Pons (tissue), 1 donor: ENCODE data around the gene AMIGO1.

Experiments used
- DNase-seq: peaks from one replicate; pipeline ENCODE4 v3.0.0-alpha.2; 2016; ENCODE audit warnings: low spot score

Gene AMIGO1

DNA sequence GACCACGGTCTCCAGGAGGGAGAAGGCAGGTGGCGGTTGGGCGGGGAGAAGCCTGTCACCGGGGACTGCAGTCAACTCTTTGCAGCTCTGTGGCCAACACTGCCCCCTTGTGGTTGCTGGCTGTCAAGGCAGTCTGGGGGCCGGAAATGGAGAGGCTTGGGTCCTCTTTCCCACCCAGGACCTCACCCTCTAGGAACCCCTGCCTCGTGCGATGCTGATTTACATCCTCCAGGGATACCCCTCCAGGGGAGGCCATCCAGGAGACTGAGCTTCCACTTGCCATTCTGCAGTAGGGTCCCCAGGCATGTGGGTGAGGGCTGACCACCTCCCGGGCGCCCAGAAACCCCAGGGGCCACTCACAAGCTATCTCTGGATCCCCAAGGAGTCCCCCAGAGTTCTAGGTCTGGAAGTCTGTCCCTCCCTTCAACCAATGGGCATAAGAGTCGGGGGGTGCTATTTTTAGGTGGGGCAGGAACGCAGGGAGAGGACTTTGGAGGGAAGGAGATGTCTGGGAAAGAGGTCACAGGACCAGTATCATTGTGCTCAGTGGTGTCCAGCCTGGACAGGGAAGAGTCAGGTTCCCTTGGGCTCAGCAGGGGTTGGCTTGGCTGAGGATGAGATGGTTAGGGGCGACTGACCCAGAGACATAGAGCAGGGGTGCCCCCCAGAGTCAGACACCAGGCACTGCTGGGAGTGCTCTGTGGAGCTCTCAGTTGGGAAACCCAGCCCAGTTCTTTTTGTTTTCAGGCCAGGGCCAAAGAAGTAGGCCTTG lies 23.0 kb upstream of the AMIGO1 start:
- DNase-seq, result peak; percentile 79

DNA sequence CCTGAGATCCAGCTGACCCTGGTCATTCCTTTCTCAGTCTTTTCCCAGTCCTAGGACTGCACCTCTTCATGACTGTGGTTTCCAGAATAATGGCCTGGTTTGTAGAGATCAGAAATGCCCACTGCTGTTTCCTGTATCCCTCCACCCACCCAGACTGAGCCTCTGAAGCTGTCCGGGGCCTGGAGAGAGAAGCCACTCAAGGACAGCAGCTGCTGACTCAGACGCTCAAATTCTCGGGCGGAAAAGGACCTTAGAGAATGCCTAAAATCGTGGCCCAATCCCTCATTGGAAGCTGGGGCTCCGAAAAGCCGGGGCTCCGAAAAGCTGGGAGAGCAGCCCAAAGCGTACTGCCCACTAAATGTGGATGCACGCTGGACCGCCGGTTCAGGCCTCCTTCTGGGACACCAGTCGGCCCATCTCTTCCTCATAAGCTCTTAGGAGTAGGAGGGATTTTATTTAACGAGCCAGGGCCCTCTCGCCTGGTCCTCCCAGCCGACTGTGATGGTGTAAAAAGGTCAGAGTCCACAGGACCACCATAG lies 22.4 kb upstream of the AMIGO1 start:
- no peak for DNase-seq

DNA sequence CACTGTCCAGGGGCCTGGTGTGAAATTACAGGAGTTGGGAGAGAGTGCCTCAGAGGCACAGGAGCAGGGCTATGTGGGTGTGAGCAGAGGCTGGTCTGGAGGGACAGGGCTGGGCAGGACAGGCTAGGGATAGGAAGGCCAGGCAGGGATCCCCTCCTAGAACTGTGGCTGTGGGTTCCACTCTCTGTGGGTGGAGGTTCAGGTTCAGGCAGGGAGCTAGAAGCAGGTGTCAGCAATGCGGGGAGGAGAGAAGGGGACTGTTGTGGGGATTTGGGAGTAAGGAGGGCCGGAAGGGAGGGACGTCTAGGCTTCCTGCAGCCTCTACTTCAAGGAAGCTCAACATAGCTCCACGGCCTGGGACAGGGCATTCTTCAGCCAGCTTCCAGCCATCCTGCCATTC lies 21.9 kb upstream of the AMIGO1 start:
- DNase-seq, result no peak

DNA sequence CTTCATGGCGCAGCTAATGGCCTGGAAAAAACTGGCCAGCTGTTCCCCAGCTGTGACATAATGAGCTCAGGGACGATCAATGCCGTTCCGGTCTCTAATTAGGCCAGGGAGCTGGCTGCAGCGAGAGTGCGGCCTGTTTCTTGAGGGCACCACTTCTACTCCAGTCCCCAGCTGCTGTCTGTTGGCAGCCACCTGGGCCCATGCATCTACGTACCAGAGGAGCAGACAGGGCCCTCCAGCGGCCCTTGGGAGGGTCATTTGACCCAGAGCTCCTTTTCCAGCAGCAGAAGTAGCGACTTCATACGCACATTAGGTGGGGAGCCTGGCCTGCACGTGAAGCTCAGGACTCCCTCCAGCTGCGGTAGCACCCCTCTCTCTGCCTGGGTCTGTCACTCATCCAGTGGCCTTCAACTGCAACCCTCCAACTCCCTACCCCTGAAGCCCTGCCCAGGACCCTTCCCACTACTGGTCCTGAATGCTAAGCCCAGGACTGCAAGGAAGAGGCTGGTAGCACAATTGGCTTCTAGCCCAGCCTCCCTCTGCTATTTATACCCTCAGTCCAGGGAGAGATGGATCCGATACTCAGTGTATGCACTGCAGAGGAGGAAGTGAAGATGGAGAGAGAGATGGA lies 21.0 kb upstream of the AMIGO1 start:
- peak; percentile 71 for DNase-seq

DNA sequence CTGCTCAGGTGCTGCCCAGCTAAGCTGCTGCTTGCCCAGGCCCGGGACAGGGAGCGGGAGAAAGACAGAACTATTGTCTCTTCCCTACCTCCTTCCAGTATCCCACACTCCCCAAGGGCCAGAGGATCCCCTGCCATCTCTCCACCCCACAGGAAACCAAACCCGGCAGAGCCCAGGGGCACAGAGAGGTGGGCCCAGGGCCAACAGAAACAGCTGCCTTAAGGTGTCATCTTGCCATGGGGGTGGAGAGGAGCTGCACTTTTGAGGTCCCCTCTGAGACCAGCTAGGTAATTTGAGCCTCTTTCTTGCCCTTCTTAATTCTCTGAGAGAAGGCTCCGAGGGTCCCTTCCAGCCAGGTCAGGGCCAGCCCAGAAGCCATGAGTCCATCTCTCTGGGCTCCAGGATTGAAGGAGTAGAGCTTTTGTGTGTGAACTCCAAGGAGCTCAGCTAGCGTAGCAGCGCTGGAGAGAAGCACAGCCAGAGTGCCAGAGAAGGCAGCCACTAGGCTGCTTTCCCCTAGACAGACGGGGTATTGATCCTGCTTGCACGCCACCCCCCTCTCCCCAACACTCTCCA lies 20.4 kb upstream of the AMIGO1 start:
- DNase-seq, result no peak

DNA sequence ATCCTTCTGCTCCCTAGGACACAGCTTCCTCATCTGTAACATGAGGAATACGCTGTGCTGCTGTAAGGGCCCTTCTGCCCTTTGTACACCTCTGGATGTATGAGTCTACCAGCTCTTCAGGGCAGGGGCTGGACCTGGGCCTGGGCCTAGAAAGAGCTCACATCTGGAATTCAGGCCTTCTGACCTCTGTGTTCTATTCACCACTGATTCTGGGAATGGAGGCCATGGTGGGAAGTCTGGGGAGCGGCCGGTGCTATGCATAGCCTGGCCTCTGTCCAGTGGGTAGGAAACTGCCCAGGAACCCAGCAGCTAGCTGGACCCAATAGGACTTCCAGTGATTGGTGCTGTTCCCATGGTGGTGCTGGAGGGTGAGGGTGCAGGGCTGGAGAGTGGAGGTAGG lies 19.2 kb upstream of the AMIGO1 start:
- DNase-seq, result no peak

DNA sequence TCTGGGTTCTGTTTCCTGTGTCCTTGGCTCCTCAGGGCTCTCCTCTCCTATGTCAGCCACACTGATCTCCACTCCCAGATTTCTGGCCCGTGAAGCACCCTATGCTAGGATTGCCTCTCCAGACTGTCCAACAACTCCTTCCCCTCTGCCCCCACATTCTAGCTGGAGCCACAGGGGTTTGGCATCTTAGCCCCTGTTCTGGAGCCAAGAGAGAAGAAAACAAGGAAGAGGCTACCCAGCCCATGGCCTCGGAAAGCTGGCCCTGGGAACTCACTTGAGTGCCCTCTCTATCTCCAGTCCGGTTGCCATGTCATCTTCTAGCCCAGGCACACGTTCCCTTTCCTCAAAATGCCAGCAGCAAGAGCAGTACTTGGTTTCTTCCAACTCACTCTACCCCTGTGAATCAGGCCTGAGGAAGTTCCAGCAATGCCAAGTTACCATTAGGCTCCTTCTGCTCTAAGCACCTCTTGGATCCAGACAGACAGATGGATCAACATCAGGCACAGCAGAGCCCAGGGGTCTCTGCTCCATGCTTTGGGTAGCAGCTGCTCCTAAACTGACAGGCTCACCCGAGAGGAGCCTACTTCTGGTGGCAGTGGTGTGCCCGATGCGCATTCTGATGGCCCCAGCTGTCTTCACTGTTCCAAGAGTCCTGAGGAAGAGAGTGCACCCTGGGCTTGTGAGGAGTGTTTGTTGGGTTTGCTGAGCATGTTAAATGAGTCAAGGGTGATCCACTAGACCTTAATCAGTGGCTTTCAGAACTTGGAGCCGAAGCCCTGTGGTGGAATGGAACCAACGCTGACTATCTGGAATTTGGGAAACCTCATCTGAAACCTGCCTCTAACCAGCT lies 18.5 kb upstream of the AMIGO1 start:
- no peak for DNase-seq

DNA sequence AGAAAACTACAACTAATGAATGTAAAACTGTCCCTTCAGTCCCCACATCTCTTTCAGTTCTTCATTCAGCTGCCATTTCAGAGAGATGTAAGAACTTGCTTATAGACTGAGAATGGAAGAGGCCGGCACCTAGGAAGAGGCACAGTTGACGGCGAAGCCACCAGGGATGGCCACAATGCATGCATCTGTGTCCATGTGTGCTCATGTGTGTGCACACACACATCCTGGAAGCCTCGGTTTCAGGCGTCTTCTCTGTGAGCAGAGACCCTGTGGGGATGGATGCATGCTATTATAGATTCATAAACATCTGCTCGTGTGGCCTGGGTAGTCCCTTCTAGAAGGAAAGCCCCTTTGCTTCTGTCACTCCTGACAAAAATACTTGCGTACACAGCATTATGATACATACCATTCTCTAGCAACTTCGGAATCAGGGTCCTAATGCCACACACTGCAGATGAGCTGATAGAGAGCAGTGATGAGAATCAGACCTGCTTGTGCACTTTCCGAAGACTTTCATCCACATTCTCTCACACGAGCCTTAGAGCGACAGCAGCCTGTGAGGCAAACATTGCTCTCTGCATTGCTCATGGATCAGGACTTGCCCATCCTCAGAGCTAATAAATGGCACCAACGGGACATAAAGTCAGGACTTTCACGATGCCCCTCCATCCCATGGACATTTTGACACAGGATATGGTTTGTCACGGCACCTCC lies 17.7 kb upstream of the AMIGO1 start:
- no peak for DNase-seq

DNA sequence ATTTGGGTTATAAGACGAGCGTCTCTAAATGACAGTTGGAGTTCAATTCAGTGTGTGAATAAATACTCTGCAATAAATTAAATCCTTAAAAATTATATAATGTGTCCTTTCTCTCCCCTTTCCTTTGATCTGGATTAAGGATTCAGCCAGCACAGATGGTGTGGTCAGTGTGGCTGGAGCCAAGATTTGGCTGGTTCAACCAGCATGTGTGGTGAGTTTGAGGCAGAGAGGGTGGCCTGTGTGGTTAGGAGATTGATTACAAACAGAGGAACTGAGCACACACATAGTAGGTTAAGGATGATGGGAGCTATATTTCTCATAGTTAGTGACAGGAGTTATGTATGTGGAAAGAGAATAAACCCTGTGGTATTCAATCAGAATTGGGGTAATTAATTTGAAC lies 14.2 kb upstream of the AMIGO1 start:
- DNase-seq, result no peak

DNA sequence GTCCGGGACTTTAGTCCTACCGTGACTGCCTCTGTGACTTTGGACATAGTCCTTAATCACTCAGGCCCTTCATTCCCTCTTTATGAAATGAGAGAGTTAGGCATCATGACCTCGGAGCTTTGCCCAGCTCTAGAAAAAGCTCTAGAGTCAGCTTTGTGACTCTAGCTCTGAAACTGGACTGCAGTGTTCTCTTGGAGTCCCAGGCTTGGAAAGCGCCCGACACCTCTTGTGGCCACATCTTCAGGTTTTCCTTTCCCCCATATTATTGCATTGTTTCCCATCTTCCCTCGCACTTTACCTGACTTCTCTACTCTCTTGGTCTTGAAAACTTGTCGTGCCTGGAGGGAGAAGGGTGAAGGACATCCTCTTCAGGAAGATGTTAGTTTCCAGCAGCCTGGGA lies 12.5 kb upstream of the AMIGO1 start:
- no peak for DNase-seq

DNA sequence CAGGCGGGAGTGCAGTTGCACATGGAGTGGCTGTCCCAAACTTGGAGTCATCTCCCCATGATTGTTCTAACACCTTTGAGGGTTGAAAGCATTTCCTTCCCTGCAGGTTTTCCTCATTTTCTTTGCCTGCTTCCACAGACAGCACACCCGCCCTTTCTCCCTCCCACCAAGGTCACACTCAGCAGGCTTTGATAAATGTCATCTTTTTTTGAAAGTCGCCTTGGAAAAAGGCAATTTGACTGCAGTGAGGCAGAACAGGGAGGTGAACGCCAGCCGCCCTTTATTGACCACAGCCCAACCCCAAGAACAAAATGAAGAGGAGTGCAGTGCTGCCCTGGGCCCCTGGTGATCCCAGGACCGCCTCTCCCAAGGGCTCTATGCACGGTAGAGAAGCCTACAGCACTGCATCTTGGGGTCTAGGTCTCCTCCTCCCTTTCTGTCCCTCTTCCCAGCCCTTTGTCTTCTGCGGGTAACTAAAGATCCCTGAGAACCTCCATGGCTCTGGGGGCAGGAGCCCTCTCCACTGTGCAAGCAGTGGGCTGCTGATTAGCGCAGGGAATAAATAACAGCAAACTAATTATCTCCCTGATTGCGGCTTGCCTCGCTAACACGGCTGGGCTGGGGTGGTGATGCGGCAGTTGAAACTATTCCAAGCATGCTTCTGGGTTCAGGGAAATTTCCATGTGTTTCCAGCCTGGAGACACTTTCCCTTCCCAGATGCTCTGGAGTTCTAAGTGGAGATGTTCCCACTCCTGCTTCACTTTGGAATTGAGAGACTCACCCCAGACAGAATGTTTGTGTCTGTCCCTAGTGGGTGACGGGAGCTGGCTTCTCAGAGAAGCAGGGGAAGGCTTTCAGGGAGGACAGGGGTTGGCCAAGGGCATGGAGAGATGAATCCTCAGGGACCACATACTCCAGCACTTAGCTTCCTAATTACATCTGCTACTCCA lies 11.8 kb upstream of the AMIGO1 start:
- DNase-seq, result no peak

DNA sequence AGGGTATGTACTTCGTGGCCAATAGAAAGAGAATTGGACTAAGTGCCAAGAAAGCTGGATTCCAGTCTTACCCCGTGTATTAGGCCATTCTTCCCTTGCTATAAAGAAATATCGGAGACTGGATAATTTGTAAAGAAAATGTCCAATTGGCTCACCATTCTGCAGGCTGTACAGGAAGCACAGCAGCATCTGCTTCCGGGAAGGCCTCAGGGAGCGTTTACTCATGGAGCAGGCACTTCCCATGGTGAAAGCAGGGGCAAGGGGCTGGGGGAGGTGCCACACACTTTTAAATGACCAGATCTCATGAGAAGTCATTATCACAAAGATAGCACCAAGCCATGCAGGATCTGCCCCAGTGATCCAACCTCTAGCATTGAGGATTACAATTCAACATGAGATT lies 7.8 kb upstream of the AMIGO1 start:
- no peak for DNase-seq

DNA sequence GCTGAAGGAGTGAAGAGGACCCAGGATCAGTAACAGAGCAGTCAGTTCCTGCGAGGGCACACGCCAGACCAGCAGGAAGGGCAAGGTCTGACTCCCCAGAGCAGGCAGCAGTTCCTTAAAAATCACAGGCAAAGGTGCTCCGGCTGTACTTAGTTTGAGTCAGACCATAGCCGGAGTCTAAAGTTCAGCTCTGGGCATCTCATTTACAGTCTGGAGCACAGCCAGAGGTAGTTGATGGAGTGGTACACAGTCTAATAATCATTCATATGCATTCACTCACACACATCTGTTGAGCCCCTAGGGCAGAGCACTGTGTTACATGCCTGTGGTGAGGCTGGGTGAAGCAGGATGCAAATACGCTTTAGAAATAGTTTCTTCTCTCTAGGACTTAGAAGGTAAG lies 7.3 kb upstream of the AMIGO1 start:
- no peak for DNase-seq

DNA sequence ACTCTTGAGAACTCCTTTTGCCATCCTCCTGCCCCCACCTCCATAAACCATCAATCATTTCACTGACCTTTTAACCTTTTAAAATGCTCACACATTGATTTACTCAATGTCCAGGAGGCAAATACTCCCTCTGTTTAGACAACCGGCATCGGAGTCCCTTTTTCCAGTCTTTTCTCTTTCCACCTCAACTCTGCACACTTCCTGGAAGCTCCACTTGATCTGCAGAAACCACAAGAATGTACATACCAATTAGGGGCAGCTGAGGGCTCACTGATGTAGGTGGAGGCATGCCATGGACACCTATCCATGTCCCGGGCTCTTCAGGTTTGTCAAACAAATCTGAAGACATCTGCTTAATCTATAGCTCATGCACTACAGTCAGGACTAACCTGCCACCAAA lies 5.3 kb upstream of the AMIGO1 start:
- no peak for DNase-seq

DNA sequence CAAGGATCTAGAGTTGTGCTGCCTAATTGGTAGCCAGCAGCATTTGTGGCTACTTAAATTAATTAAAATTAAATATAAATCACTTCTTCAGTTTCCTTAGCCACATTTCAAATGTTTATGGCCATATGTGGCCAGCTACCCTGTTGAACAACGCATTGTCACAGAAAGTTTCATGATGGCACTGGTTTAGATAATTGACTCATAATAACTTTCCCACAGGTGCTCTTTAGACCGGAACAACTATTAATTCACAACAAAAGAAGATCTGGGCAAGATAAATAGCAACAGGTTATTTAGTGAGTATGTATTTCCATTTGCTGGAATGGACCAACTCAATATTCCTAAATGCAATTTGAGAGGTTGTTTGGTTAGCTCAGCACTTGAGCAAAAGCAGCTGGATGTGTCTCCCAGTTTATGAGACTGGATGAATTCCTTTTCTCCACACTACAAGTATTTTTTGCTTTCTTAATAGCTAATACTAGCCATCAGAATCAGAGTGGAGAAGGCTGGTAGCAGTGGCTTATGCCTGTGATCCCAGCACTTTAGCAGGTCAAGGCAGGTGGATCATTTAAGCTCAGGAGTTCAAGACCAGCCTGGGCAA lies 3.7 kb upstream of the AMIGO1 start:
- DNase-seq, result no peak

DNA sequence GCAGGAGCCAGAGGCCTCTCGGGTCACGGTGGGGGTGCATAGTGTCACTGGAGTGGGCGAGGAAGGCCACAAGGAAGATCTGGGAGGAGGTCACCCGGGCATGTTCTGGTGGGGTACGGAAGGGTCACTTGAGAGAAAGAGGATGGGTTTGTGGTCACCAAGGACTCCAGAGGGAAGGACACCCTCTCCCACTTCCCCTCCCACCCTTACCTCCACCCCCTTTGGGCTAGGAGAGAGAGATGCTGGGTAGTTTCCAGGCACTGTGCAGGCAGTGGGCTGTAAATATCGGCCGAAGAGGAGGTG lies 703 bp downstream of the AMIGO1 start:
- DNase-seq, result no peak

DNA sequence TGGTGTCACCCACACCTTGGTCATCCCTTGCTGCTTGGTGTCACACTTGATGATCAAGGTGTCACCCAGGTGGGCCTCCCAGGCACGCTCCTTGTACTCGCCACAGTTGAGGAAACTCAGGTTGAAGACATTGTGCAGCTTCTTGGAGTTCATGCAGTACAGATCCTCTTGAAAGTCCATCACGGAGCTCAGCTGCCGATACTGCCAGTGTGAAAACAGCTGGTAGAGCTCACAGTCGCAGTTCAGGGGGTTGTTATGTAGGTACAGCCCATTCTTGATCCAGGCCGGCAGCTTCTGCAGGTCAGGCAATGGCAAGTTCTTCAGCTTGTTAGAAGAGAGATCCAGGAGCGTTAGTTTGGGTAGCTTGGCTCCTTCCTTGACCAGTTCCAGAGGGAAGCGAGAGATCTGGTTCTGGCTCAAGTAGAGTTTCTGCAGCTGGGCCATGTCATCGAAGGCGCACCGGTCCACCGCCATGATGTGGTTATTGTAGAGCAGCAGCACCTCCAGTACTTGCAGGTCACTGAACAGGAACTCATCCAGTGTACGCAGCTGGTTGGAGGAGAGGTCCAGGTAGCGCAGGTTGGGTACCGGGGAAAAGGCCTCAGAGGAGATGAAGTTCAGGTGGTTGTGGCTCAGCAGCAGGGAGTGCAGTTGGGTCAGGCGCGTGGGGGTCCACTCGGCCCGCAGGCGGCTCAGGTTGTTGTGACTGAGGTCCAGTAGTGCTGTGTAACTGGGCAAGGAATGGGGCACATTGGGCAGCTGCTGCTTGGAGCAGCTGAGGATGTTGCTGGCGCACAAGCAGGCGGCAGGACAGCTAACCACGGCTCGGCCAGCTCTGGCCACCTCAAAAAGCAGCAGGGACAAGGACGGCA lies 1.3 kb downstream of the AMIGO1 start:
- DNase-seq, result no peak

DNA sequence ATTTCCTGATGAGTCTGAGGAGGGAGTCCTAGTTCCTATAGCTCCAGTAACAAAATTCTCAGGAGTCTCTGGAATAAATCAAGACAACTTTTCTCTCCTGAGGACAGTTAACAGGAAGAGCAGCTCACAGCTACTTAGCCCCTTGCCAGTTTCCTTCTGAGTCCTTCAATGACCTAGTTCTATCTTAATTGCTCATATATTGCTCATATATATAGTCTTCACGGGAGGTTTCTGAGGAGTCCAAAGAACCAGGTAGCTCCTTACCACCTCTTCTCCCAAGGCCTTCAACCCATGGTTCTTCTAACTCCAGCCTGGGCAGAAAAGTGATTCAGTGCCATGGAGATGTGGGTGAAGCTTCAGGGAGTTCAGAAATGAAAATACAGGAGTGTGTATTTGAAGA lies 4.6 kb downstream of the AMIGO1 start:
- no peak for DNase-seq

DNA sequence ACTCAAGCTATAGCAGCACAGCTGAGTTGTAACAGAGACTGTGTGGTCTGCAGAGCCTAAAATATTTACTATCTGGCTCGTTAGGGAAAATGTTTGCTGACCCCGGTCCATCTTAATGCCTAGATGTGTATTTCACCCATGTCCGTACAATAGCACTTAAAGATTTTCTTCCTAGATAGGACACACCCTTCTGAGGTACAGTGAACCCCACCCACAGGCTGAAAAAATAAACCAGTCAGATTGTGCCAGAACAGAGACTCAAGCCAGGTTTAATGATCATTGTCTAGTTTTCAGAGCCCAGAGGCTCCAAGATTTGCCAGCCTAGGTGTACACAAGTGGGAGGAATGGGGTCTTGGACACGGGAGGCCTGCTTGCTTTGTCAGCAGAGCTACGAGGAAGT lies 5.6 kb downstream of the AMIGO1 start:
- DNase-seq, result no peak
